ENCODE measurements around the gene ADGRG7.
A peak's percentile ranks its signal among the peaks of the same experiment; 100 is the strongest.

The ADGRG7 gene

GRCh38 chr3:100600181-100601042, 9.0 kb upstream of the ADGRG7 start:
- no peak for TF ChIP-seq CTCF (conservative IDR thresholded peaks at IDR 0.05; ENCODE audit: low read length)
- no peak overlapping the region for H3K4me3 ChIP-seq (ENCODE audit: low read length)
- no peak for DNase-seq (ENCODE audit: low read depth)

GRCh38 chr3:100602506-100603444, 6.6 kb upstream of the ADGRG7 start:
- DNase-seq (ENCODE audit: low read depth), result peak; percentile 28
- no peak for TF ChIP-seq CTCF (conservative IDR thresholded peaks at IDR 0.05; ENCODE audit: low read length)
- H3K4me3 ChIP-seq (ENCODE audit: low read length), result no peak overlapping the region

- DNase-seq (ENCODE audit: low read depth), result peak; percentile 17
- peak; percentile 55 for TF ChIP-seq CTCF (conservative IDR thresholded peaks at IDR 0.05; ENCODE audit: low read length)
- no peak overlapping the region for H3K4me3 ChIP-seq (ENCODE audit: low read length)
Measured at GRCh38 chr3:100603469-100603868, 5.9 kb upstream of the ADGRG7 start.

GRCh38 chr3:100605358-100605757, 4.0 kb upstream of the ADGRG7 start:
- TF ChIP-seq CTCF (conservative IDR thresholded peaks at IDR 0.05; ENCODE audit: low read length), result no peak
- no peak overlapping the region for H3K4me3 ChIP-seq (ENCODE audit: low read length)
- no peak for DNase-seq (ENCODE audit: low read depth)

GRCh38 chr3:100606894-100607512, 2.4 kb upstream of the ADGRG7 start:
- no peak for DNase-seq (ENCODE audit: low read depth)

GRCh38 chr3:100609963-100610362, 562 bp downstream of the ADGRG7 start:
- H3K4me3 ChIP-seq (ENCODE audit: low read length), result no peak overlapping the region
- no peak for DNase-seq (ENCODE audit: low read depth)
- no peak for TF ChIP-seq CTCF (conservative IDR thresholded peaks at IDR 0.05; ENCODE audit: low read length)

More at GRCh38 chr3:100606894-100607512, 2.4 kb upstream of the ADGRG7 start:
- TF ChIP-seq CTCF (conservative IDR thresholded peaks at IDR 0.05; ENCODE audit: low read length), result no peak; the same call in 1 of the 2 replicates
- H3K4me3 ChIP-seq (ENCODE audit: low read length), result no peak overlapping the region
